Stimulated activated CD8-positive, alpha-beta memory T cell treated with anti-CD3 and anti-CD28 coated beads, Interleukin-4, amount 100 ng/mL, for 4 hours (primary cell): ENCODE results near the gene TEX48.

Experiments
- DNase-seq, 2 donors: peaks; one replicate each; pipeline ENCODE4 v3.0.0-alpha.2; 2020; ENCODE audit warnings: low read depth in 2 of 2, low spot score in 1 of 2

Gene TEX48

DNA sequence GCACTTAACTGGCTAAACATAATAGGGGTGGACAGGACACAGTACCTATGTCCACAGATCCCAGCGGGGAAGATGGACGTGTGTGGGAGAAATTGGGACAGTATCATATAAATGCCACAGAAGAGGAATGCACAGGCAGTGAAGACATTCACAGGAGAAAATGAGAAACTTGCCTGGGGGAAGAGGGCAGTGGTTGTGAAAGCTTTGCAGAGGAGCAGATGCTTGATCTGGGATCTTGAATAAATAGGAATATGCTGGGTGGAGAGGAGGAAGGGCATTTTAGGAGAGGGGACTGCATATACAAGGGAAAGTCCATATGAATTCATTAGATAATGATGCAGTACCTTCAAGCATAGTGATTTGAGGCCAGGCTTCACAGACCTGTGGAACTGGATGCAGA is 57.3 kb downstream of the TEX48 start:
- DNase-seq = no peak

DNA sequence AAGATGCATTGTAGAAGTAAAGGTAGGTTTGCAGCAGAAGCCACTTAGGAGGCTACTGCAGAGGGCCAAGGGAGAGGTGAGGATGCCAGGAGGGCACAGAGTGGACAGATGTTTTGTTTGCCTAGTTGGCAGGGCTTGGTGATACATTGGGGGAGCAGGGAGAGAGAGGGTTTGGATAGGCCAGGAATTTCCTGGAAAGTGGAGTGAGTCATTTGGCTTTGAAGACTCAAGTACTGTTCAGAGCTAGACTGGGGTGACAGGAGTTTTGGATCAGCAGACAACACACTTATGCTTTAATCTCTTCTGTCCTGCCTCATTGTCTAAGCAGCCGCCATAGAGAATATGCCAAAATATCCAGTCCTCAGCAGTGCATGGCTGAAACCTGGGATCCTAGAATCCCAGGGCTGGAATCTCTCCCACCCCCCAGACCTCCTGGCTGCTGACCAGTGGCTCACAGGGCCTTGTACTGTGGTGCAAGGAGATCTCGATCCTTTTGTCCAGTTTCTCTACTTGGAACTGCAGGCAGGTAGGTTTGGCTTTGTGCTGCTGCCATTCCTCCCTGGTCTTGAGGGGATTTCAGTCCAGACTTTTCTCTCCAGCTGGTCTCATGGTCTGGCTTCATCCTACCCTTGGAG is 59.9 kb downstream of the TEX48 start:
- no peak for DNase-seq

DNA sequence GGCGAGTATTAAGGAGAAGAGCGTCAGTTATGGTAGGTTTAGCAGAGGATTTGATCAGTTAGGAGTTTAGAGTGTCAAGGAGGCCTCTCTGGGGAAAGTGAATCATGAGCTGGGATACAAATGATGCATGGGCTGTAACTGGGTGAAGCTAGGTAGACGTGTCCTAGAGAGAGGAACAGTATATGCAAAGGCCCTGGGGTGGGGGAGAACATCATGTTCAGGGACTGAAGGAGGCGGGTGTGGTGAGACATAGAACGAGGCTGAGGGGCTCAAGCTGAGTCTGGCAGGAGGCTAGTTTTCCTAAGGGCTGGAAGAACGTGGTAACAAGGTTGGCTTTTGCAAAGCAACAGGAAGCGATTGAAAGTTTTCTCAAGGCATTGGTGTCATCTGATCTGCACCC is 60.4 kb downstream of the TEX48 start:
- DNase-seq = no peak

DNA sequence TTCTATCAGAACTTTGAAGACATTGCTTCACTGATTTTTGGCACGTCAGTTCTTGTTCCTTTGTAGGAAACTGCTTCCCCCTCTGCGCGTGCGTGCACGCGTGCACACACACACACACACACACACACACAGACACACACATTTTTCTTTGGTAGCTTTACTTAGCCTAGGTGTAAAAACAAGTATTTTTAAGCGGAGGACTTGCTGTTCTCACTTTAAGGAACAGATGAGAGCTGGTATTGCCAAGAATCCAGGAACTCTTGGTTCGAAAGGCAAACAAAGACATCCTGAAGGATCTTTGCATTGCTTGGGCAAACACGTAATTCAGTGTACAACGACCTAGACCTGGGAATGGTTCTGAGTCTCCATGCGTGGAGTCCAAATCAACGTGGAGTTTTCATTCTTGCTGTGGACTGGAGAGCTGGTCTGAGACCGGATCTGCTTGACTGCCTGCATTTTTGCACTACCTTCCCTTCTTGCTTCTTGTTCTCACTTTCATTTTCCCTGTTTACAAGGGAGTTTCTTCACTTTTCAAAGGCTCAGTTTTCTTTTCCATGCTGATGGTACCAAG is 62.7 kb downstream of the TEX48 start:
- DNase-seq = no peak

DNA sequence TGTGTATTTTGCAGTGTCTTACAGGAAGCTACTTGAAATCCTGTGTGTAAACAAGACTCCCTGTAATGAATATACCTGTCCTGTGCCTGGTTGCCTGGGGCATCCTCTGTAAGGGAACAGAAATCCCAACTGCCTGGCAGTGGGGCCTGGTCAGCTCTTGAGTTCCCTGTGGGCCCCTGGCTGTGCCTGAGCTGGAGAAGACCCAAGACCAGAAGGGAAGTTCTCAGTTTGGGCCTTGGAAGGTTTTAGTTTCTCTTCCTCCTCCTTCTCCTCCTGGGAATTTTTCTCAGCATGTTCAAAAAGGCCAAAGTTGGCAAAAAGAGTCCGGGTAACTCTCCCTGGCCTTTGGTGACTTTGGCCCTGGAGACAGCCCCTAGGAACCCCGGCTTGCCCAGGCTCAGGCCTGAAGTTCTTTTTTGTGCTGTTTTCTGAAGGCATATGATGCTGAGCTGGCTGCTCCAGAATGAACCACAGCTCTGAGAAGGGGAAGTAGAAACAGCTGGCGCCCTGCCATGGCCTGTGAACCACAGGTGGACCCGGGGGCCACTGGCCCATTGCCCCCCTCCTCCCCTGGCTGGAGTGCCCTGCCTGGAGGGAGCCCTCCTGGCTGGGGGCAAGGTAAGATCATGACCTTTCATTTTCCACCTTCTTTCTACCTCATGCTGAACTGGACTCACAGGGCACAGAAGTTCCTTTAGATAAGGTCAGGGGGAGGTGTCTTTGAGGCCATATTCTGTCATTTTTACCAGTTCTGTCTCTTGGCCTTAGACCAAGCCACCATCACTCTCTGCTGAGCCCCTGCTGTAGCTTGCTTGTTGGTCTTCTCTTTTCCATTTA is 65.1 kb downstream of the TEX48 start:
- no peak for DNase-seq
